HepG2 (cell line): ENCODE results near the gene EMP2. TPM values are rescaled to one million over a fixed set of nuclear protein-coding genes. Genes with fewer than 3 reads are reported as not detected.

Experiments
- BCL3 ChIP-seq: sonication (generic); formaldehyde crosslinking; IDR thresholded peaks from 2 replicates; pipeline ENCODE4 v1.5.1; 2020; ENCODE audit warnings: mild to moderate bottlenecking, missing genetic modification reagents, moderate library complexity
- CEBPB ChIP-seq: IDR thresholded peaks from 2 replicates; pipeline ENCODE4 v1.6.1; 2011; ENCODE audit warnings: low read depth, low read length, improper control_type of control experiment, borderline replicate concordance
- DRAP1 ChIP-seq: IDR thresholded peaks from 2 replicates; pipeline ENCODE4 v1.6.1; 2016; ENCODE audit warnings: missing genetic modification reagents, missing compliant biosample characterization
- GRHL1 ChIP-seq: sonication (generic); formaldehyde crosslinking; conservative IDR thresholded peaks from 2 replicates; pipeline ENCODE4 v1.8.0; 2022; ENCODE audit warnings: missing genetic modification reagents
- HNRNPH1 ChIP-seq: fragments of 200-400 bp; formaldehyde crosslinking; optimal IDR thresholded peaks from 2 replicates; pipeline ENCODE3; 2017; ENCODE audit warnings: mild to moderate bottlenecking, low read depth, low read length
- MIER2 ChIP-seq: IDR thresholded peaks from 2 replicates; pipeline ENCODE4 v1.6.1; 2016; ENCODE audit warnings: missing biosample characterization, missing genetic modification reagents
- PBX3 ChIP-seq: sonication (generic); formaldehyde crosslinking; IDR thresholded peaks from 2 replicates; pipeline ENCODE4 v1.8.1; 2023; ENCODE audit warnings: missing genetic modification reagents, inconsistent platforms, borderline replicate concordance
- RXRA ChIP-seq: sonication (generic); formaldehyde crosslinking; IDR thresholded peaks from 2 replicates; pipeline ENCODE4 v1.5.1; 2020; ENCODE audit warnings: missing genetic modification reagents
- SCMH1 ChIP-seq: sonication (generic); formaldehyde crosslinking; IDR thresholded peaks from 2 replicates; pipeline ENCODE4 v1.9.0; 2021; ENCODE audit warnings: missing genetic modification reagents, mild to moderate bottlenecking, borderline replicate concordance
- SMAD3 ChIP-seq: sonication (generic); formaldehyde crosslinking; IDR thresholded peaks from 2 replicates; pipeline ENCODE4 v1.4.0; 2020; ENCODE audit warnings: missing genetic modification reagents
- SP1 ChIP-seq, 2 experiments: fragments of 450-650 bp in 1 of 2; sonication (generic) in 1 of 2; formaldehyde crosslinking in 1 of 2; IDR thresholded peaks; 2 replicates each; pipeline versions ENCODE4 v1.4.0 to v1.6.1; 2016 to 2020; ENCODE audit warnings: missing genetic modification reagents in 1 of 2
- U2AF2 ChIP-seq: fragments of 200-400 bp; formaldehyde crosslinking; IDR thresholded peaks from 2 replicates; pipeline ENCODE4 v1.6.1; 2017; ENCODE audit warnings: low read depth, mild to moderate bottlenecking, low read length
- YEATS4 ChIP-seq: sonication (generic); formaldehyde crosslinking; IDR thresholded peaks from 2 replicates; pipeline ENCODE4 v1.4.0; 2020; ENCODE audit warnings: missing genetic modification reagents, borderline replicate concordance
- ZNF230 ChIP-seq: sonication (generic); formaldehyde crosslinking; IDR thresholded peaks from 2 replicates; pipeline ENCODE4 v1.4.0; 2020; ENCODE audit warnings: mild to moderate bottlenecking, missing genetic modification reagents
- ZNF512B ChIP-seq: sonication (generic); formaldehyde crosslinking; IDR thresholded peaks from 2 replicates; pipeline ENCODE4 v1.5.1; 2020; ENCODE audit warnings: missing genetic modification reagents, mild to moderate bottlenecking, borderline replicate concordance
- ZNF749 ChIP-seq: sonication (generic); formaldehyde crosslinking; IDR thresholded peaks from 2 replicates; pipeline ENCODE4 v1.8.0; 2022; ENCODE audit warnings: mild to moderate bottlenecking, missing genetic modification reagents, moderate library complexity, borderline replicate concordance
- ZNF790 ChIP-seq: sonication (generic); formaldehyde crosslinking; IDR thresholded peaks from 2 replicates; pipeline ENCODE4 v1.8.0; 2022; ENCODE audit warnings: missing genetic modification reagents, mild to moderate bottlenecking, borderline replicate concordance
- ZNF800 ChIP-seq: sonication (generic); formaldehyde crosslinking; IDR thresholded peaks from 2 replicates; pipeline ENCODE4 v1.4.0; 2020; ENCODE audit warnings: missing genetic modification reagents
- polyA plus RNA-seq, 8 experiments: library from polyadenylated mRNA; depleted of rRNA in 3 of 8; stranded (reverse) in 7 of 8; unstranded in 1 of 8; fragments of >200 nt; fragmentation: Illumina TruSeq in 4 of 8; extraction: Trizol in 4 of 8; gene quantifications; 2 replicates each; pipeline versions ENCODE4 v1.2.1 to v1.2.3, GENCODE V29; 2011 to 2016; ENCODE audit warnings: low read depth in 4 of 8, missing spikeins in 1 of 8, mixed read lengths in 1 of 8; ENCODE audit not compliant: insufficient read depth in 1 of 8
- total RNA-seq, 5 experiments: library from RNA; depleted of rRNA; stranded (reverse); fragments of >200 nt; fragmentation: Illumina TruSeq; extraction: Trizol; gene quantifications; 2 replicates each; pipeline ENCODE4 v1.2.3, GENCODE V29; 2016; ENCODE audit warnings: low read depth in 1 of 5

Gene EMP2
- total and polyA plus RNA-seq, 2 of the 13 experiments (the other 11 are each of a cell fraction or from before 2014, with no cell fraction given) = 24.6 to 91.2 TPM

- TF ChIP-seq ZNF800 (CRISPR knock-in tag) (no peak), BCL3 (CRISPR knock-in tag) (no peak), YEATS4 (CRISPR knock-in tag) (no peak), ZNF790 (CRISPR knock-in tag) (no peak), DRAP1 (CRISPR knock-in tag) (0 out of 2 replicates have a peak, but pooled peaks have one; percentile 17), PBX3 (CRISPR knock-in tag) (no peak), ZNF230 (CRISPR knock-in tag) (peak; percentile 66; the same call in 1 of the 2 replicates), ZNF512B (CRISPR knock-in tag) (peak; percentile 93; the same call in 1 of the 2 replicates), HNRNPH1 (no peak), RXRA (CRISPR knock-in tag) (no peak; the same call in 1 of the 2 replicates), SCMH1 (CRISPR knock-in tag) (no peak), SMAD3 (CRISPR knock-in tag) (peak; percentile 69; the same call in 1 of the 2 replicates), ZNF749 (CRISPR knock-in tag) (no peak), SP1 (IDR thresholded peaks at IDR 0.05) (no peak), SP1 (CRISPR knock-in tag; IDR thresholded peaks at IDR 0.05) (no peak), CEBPB (peak; percentile 27; the same call in 1 of the 2 replicates), U2AF2 (no peak), GRHL1 (CRISPR knock-in tag) (no peak), MIER2 (CRISPR knock-in tag) (peak; percentile 80; the same call in 1 of the 2 replicates)
These were observed 70.8 kb downstream of the EMP2 start (continued) for GRCh38 chr16:10509534-10510025.
